GM12878 (cell line): ENCODE results near the gene DGKE. TPM values are rescaled to one million over a fixed set of nuclear protein-coding genes. Genes with fewer than 3 reads are reported as not detected.

Experiments
- CREB1 ChIP-seq: IDR thresholded peaks from 2 replicates; pipeline ENCODE4 v1.6.1; 2012; ENCODE audit warnings: low read depth, mild to moderate bottlenecking, inconsistent platforms
- HSF1 ChIP-seq: fragments of 150-350 bp; IDR thresholded peaks from 2 replicates; pipeline ENCODE4 v1.6.1; 2014; ENCODE audit warnings: mild to moderate bottlenecking, low read depth, low read length
- MEF2B ChIP-seq: fragments of 450-650 bp; IDR thresholded peaks from 2 replicates; pipeline ENCODE4 v1.6.1; 2018; ENCODE audit warnings: mild to moderate bottlenecking, moderate library complexity; ENCODE audit not compliant: partially characterized antibody, poor library complexity, severe bottlenecking
- MTA2 ChIP-seq: fragments of 450-650 bp; IDR thresholded peaks from 2 replicates; pipeline ENCODE4 v1.6.1; 2016; ENCODE audit warnings: low read depth, mild to moderate bottlenecking, moderate library complexity
- PAX5 ChIP-seq: IDR thresholded peaks from 2 replicates; pipeline ENCODE4 v1.6.1; 2011; ENCODE audit warnings: low read depth, low read length, borderline replicate concordance
- POU2F2 ChIP-seq: IDR thresholded peaks from 3 replicates; pipeline ENCODE4 v1.6.1; 2011; ENCODE audit warnings: low read depth, mild to moderate bottlenecking, low read length, borderline replicate concordance
- RAD51 ChIP-seq: fragments of 450-650 bp; IDR thresholded peaks from 2 replicates; pipeline ENCODE4 v1.6.1; 2016; ENCODE audit warnings: moderate library complexity, mild to moderate bottlenecking, inconsistent platforms
- SKIL ChIP-seq: fragments of 450-650 bp; IDR thresholded peaks from 2 replicates; pipeline ENCODE4 v1.6.1; 2017; ENCODE audit warnings: mild to moderate bottlenecking, low read depth, inconsistent platforms; ENCODE audit not compliant: poor library complexity, severe bottlenecking
- SRF ChIP-seq, 2 experiments: IDR thresholded peaks; 2 replicates each; pipeline ENCODE4 v1.6.1; 2011; ENCODE audit warnings: low read depth in 2 of 2, low read length in 2 of 2, mild to moderate bottlenecking in 1 of 2, moderate library complexity in 1 of 2
- TAF1 ChIP-seq: IDR thresholded peaks from 2 replicates; pipeline ENCODE4 v1.6.1; 2011; ENCODE audit warnings: mild to moderate bottlenecking, low read depth, low read length, borderline replicate concordance
- TBL1XR1 ChIP-seq: IDR thresholded peaks from 2 replicates; pipeline ENCODE4 v1.6.1; 2012; ENCODE audit warnings: low read depth, low read length, improper control_type of control experiment
- USF2 ChIP-seq: IDR thresholded peaks from 2 replicates; pipeline ENCODE4 v1.6.1; 2011; ENCODE audit warnings: low read depth, low read length, improper control_type of control experiment, borderline replicate concordance
- ZBTB11 ChIP-seq: fragments of 450-650 bp; formaldehyde crosslinking; IDR thresholded peaks from 2 replicates; pipeline ENCODE4 v1.5.0; 2022; ENCODE audit warnings: mild to moderate bottlenecking, missing genetic modification characterization
- ZBTB40 ChIP-seq: fragments of 450-650 bp; IDR thresholded peaks from 2 replicates; pipeline ENCODE4 v1.6.1; 2016; ENCODE audit warnings: mild to moderate bottlenecking, moderate library complexity, borderline replicate concordance
- ZNF24 ChIP-seq: fragments of 450-650 bp; IDR thresholded peaks from 2 replicates; pipeline ENCODE4 v1.6.1; 2017; ENCODE audit warnings: antibody characterized with exemption, mild to moderate bottlenecking
- polyA plus RNA-seq, 11 experiments: library from polyadenylated mRNA; depleted of rRNA in 4 of 11; unstranded in 6 of 11; stranded (reverse) in 5 of 11; fragments of >200 nt; fragmentation: Nextera tagmentation in 4 of 11; fragmentation: Illumina TruSeq in 1 of 11; extraction: Ambion mirVana in 4 of 11; extraction: Trizol in 1 of 11; gene quantifications; 1 replicate in 1 of 11; 2 replicates in 10 of 11; pipeline versions ENCODE4 v1.2.1 to v1.2.3, GENCODE V29; 2011 to 2016; ENCODE audit warnings: inconsistent platforms in 2 of 11, missing spikeins in 2 of 11, low read depth in 1 of 11
- total RNA-seq, 4 experiments: library from RNA; depleted of rRNA in 3 of 4; stranded (reverse); fragments of >200 nt in 3 of 4; fragmentation: Illumina TruSeq in 1 of 4; extraction: Trizol in 1 of 4; gene quantifications; 2 replicates each; pipeline versions ENCODE4 v1.2.1 to v1.2.3, GENCODE V29; 2013 to 2021

The DGKE gene
- total and polyA plus RNA-seq, 10 of the 15 experiments (the other 5 are each of a cell fraction or from before 2014, with no cell fraction given): 2.8 to 18.0 (median 11.6) TPM

- TF ChIP-seq USF2 (no peak; the same call in 1 of the 2 replicates), ZBTB40 (no peak), TAF1 (no peak), HSF1 (no peak), SRF (IDR thresholded peaks at IDR 0.05; ENCODE audit: low read depth in 2 of 2, low read length in 2 of 2) (no peak), MTA2 (peak; percentile 85; the same call in 1 of the 2 replicates), POU2F2 (0 out of 3 replicates have a peak, but pooled peaks have one; percentile 13), PAX5 (no peak), TBL1XR1 (no peak), ZBTB11 (CRISPR knock-in tag) (no peak), SKIL (peak; percentile 72), CREB1 (peak; percentile 66), MEF2B (peak; percentile 67), ZNF24 (no peak), RAD51 (no peak; the same call in 1 of the 2 replicates)
Observed at GRCh38 chr17:56786989-56787482, 46.9 kb upstream of the DGKE start (continued).
